CD4-positive, alpha-beta T cell treated with Interleukin-6 for 4 hours (primary cell): ENCODE data around the gene RCOR2.

ENCODE experiments used
- DNase-seq: peaks from one replicate; pipeline ENCODE4 v3.0.0-alpha.2; 2020; ENCODE audit warnings: mixed read lengths

RCOR2 gene

GRCh38 chr11:63907063-63907462 is 9.9 kb downstream of the RCOR2 start:
- no peak for DNase-seq

GRCh38 chr11:63906585-63906984 is 10.4 kb downstream of the RCOR2 start:
- peak; percentile 79 for DNase-seq

- DNase-seq: no peak
Observed at GRCh38 chr11:63906087-63906486, 10.9 kb downstream of the RCOR2 start.

GRCh38 chr11:63905179-63905578 is 11.8 kb downstream of the RCOR2 start:
- no peak for DNase-seq

GRCh38 chr11:63904743-63905142 is 12.2 kb downstream of the RCOR2 start:
- no peak for DNase-seq

- no peak for DNase-seq
Observed at GRCh38 chr11:63903884-63904283, 13.1 kb downstream of the RCOR2 start.

GRCh38 chr11:63901660-63902059 is 15.3 kb downstream of the RCOR2 start:
- DNase-seq: no peak

- DNase-seq: no peak
Observed at GRCh38 chr11:63897459-63898146, 19.4 kb downstream of the RCOR2 start.

- DNase-seq: peak; percentile 36
Observed at GRCh38 chr11:63896071-63896470, 20.9 kb downstream of the RCOR2 start.

- DNase-seq: no peak
Observed at GRCh38 chr11:63893355-63893754, 23.6 kb downstream of the RCOR2 start.

GRCh38 chr11:63892228-63892627 is 24.7 kb downstream of the RCOR2 start:
- no peak for DNase-seq

- no peak for DNase-seq
Observed at GRCh38 chr11:63890368-63890767, 26.6 kb downstream of the RCOR2 start.

- no peak for DNase-seq
Observed at GRCh38 chr11:63889344-63889743, 27.6 kb downstream of the RCOR2 start.

- DNase-seq: peak; percentile 87
Observed at GRCh38 chr11:63888170-63889086, 28.5 kb downstream of the RCOR2 start.

GRCh38 chr11:63887386-63887999 is 29.5 kb downstream of the RCOR2 start:
- no peak for DNase-seq

GRCh38 chr11:63884196-63884932 is 32.6 kb downstream of the RCOR2 start:
- no peak for DNase-seq

- DNase-seq: no peak
Observed at GRCh38 chr11:63883791-63884190, 33.2 kb downstream of the RCOR2 start.

- peak; percentile 39 for DNase-seq
Observed at GRCh38 chr11:63882555-63883242, 34.3 kb downstream of the RCOR2 start.

- no peak for DNase-seq
Observed at GRCh38 chr11:63880403-63880790, 36.6 kb downstream of the RCOR2 start.

GRCh38 chr11:63879598-63880402 is 37.2 kb downstream of the RCOR2 start:
- DNase-seq: no peak

GRCh38 chr11:63877658-63878241 is 39.2 kb downstream of the RCOR2 start:
- no peak for DNase-seq
